Stimulated activated CD8-positive, alpha-beta memory T cell treated with anti-CD3 and anti-CD28 coated beads, Interleukin-7, amount 100 ng/mL, for 48 hours (primary cell): Measurements from ENCODE around the gene CDC20.

Source experiments
- DNase-seq, 2 donors: peaks; one replicate each; pipeline ENCODE4 v3.0.0-alpha.2; 2020; ENCODE audit warnings: low read depth in 1 of 2; ENCODE audit errors: extremely low read depth in 1 of 2

CDC20 gene

GRCh38 chr1:43327549-43328292, 31.1 kb upstream of the CDC20 start:
- DNase-seq = no peak

- DNase-seq = peak; percentile 40 to 63
These were observed 28.6 kb upstream of the CDC20 start for GRCh38 chr1:43329995-43330751.

GRCh38 chr1:43331688-43332087, 27.1 kb upstream of the CDC20 start:
- no peak for DNase-seq

- DNase-seq = no peak
These were observed 24.2 kb upstream of the CDC20 start for GRCh38 chr1:43334453-43335205.

- DNase-seq = no peak
These were observed 21.2 kb upstream of the CDC20 start, which contains the start of gene MPL for GRCh38 chr1:43337588-43337987. Gene MPL (plus strand): TSS chr1:43337818. CDS start chr1:43337849, 31 bp downstream.

- no peak for DNase-seq
These were observed 20.8 kb upstream of the CDC20 start for GRCh38 chr1:43338001-43338400.

GRCh38 chr1:43339584-43340232, 19.1 kb upstream of the CDC20 start:
- no peak for DNase-seq

GRCh38 chr1:43340559-43340958, 18.2 kb upstream of the CDC20 start:
- DNase-seq = no peak

- DNase-seq = no peak
These were observed 14.4 kb upstream of the CDC20 start for GRCh38 chr1:43344267-43344850.

GRCh38 chr1:43345120-43345519, 13.7 kb upstream of the CDC20 start:
- no peak for DNase-seq

- DNase-seq = no peak
These were observed 12.1 kb upstream of the CDC20 start for GRCh38 chr1:43346636-43347035.

- no peak for DNase-seq
These were observed 10.4 kb upstream of the CDC20 start for GRCh38 chr1:43348343-43348808.

- peak in 1 of 2 donors; percentile 23 for DNase-seq
These were observed 9.8 kb upstream of the CDC20 start for GRCh38 chr1:43348809-43349593.

GRCh38 chr1:43349594-43350306, 9.0 kb upstream of the CDC20 start:
- DNase-seq = no peak

- DNase-seq = no peak
These were observed 7.8 kb upstream of the CDC20 start for GRCh38 chr1:43350976-43351375.

- DNase-seq = no peak
These were observed 7.1 kb upstream of the CDC20 start for GRCh38 chr1:43351421-43352350.

GRCh38 chr1:43352351-43352705, 6.5 kb upstream of the CDC20 start:
- no peak for DNase-seq

- no peak for DNase-seq
These were observed 5.9 kb upstream of the CDC20 start for GRCh38 chr1:43352881-43353280.
